Kidney (tissue), 14 donors: ENCODE results near the gene UTP20. TPM values are rescaled to one million over a fixed set of nuclear protein-coding genes. Genes with fewer than 3 reads are reported as not detected.
"Not testable (repeated sequence)": the region's sequence is repeated elsewhere in the genome, so short reads cannot be mapped to it uniquely, and the experiment has no call there.

Experiments used
- DNase-seq, 5 donors: peaks; one replicate each; pipeline ENCODE4 v3.0.0-alpha.2; 2013 to 2020
- FAIRE-seq: peaks from 2 replicates; lab custom pipeline; 2012; peaks lifted over from hg19 to GRCh38; lab: Jason Lieb, UNC
- H3K27ac ChIP-seq, 2 donors: one replicate each; pipeline ENCODE4 v1.7.0; 2013; ENCODE audit warnings: low read depth in 2 of 2, low read length in 2 of 2, inconsistent platforms in 1 of 2
- H3K27me3 ChIP-seq: one replicate; pipeline ENCODE4 v1.7.1; 2013; ENCODE audit warnings: low read length, inconsistent platforms; ENCODE audit not compliant: control insufficient read depth, insufficient read depth
- H3K36me3 ChIP-seq, 3 donors: one replicate each; pipeline versions ENCODE4 v1.7.0 to v1.7.1; 2013; ENCODE audit warnings: low read length in 3 of 3, control low read depth in 1 of 3, inconsistent platforms in 1 of 3; ENCODE audit not compliant: insufficient read depth in 3 of 3, control insufficient read depth in 2 of 3
- H3K4me1 ChIP-seq, 3 donors: one replicate each; pipeline versions ENCODE4 v1.7.0 to v1.7.1; 2013; ENCODE audit warnings: low read length in 3 of 3, inconsistent platforms in 1 of 3, low read depth in 1 of 3; ENCODE audit not compliant: control insufficient read depth in 2 of 3, insufficient read depth in 2 of 3
- H3K4me3 ChIP-seq, 3 donors: one replicate each; pipeline versions ENCODE4 v1.7.0 to v1.8.1; 2013; ENCODE audit warnings: low read length in 3 of 3, control low read depth in 1 of 3, inconsistent platforms in 1 of 3
- H3K9ac ChIP-seq, 3 donors: one replicate each; pipeline versions ENCODE4 v1.7.0 to v1.7.1; 2013; ENCODE audit warnings: low read length in 3 of 3, control low read depth in 1 of 3, inconsistent platforms in 1 of 3
- H3K9me3 ChIP-seq, 3 donors: one replicate each; pipeline versions ENCODE4 v1.7.0 to v1.7.1; 2013; ENCODE audit warnings: low read length in 3 of 3, control low read depth in 1 of 3, inconsistent platforms in 1 of 3; ENCODE audit not compliant: control insufficient read depth in 2 of 3, insufficient read depth in 1 of 3
- CTCF ChIP-seq: IDR thresholded peaks from 3 replicates; pipeline ENCODE4 v1.5.1; 2012; ENCODE audit warnings: mild to moderate bottlenecking, moderate library complexity, borderline replicate concordance; ENCODE audit not compliant: insufficient read depth; ENCODE audit errors: extremely low read depth
- intact Hi-C: fragments of 100-400 bp; cut with DNase I; formaldehyde crosslinking; loops from one replicate; pipeline ENCODE4 v1.11.1; 2022
- polyA plus RNA-seq: library from polyadenylated mRNA; stranded (reverse); fragments of 350-450 nt; fragmentation: Illumina TruSeq; extraction: RNeasy Lipid Tissue Mini Kit (QIAGEN cat#74804); gene quantifications from one replicate; pipeline ENCODE4 v1.2.3, GENCODE V29; 2014; ENCODE audit warnings: low read depth, low replicate concordance; ENCODE audit not compliant: insufficient read depth
- total RNA-seq: library from RNA; stranded (reverse); fragmentation: NEBNext Ultra II Directional; extraction: Animal tissue kit (Norgen Biotek cat#: 25700); gene quantifications from one replicate; pipeline ENCODE4 v1.2.1, GENCODE V29; 2021
- donor health status: control.
- donor health status: control.
- donor health status: control.
- donor health status: control.
- donor health status: control.
- donor health status: DM: yes; HTN: yes; CAD: no.
- donor health status: Normal renal cell carcinoma (clear cell type).

The UTP20 gene
- total and polyA plus RNA-seq, 2 donors from 2014 or later: 2.5 to 15.5 TPM

GRCh38 chr12:101415228-101415627 lies 135.3 kb downstream of the UTP20 start:
- no peak for FAIRE-seq
- TF ChIP-seq CTCF: no peak
- no peak overlapping the region for H3K4me3 ChIP-seq
- no peak for DNase-seq
- no peaks in the 10 kb centered on the region for H3K36me3 ChIP-seq
- H3K27ac ChIP-seq: no peak overlapping the region
- intact Hi-C loops: no loop called here
- H3K9ac ChIP-seq: no peak overlapping the region
- H3K9me3 ChIP-seq: no peaks in the 10 kb centered on the region
- H3K4me1 ChIP-seq: no peaks in the 10 kb centered on the region
- H3K27me3 ChIP-seq: no peaks in the 10 kb centered on the region

GRCh38 chr12:101422066-101422465 lies 142.2 kb downstream of the UTP20 start:
- FAIRE-seq, H3K4me1 ChIP-seq, H3K27ac ChIP-seq, H3K4me3 ChIP-seq, H3K27me3 ChIP-seq, H3K9ac ChIP-seq, intact Hi-C loops, H3K9me3 ChIP-seq, H3K36me3 ChIP-seq, DNase-seq: not testable (repeated sequence)

- DNase-seq (no peak), FAIRE-seq (no peak)
- Histone ChIP-seq H3K4me1 (no peaks in the 10 kb centered on the region), H3K27ac (no peak overlapping the region), H3K36me3 (no peaks in the 10 kb centered on the region), H3K4me3 (no peak overlapping the region), H3K27me3 (no peaks in the 10 kb centered on the region), H3K9ac (no peak overlapping the region), H3K9me3 (no peaks in the 10 kb centered on the region)
- TF ChIP-seq CTCF: no peak
- intact Hi-C loops: no loop called here
Observed at GRCh38 chr12:101424620-101425019, 144.7 kb downstream of the UTP20 start.

GRCh38 chr12:101430456-101430855 lies 150.6 kb downstream of the UTP20 start:
- Histone ChIP-seq H3K9ac (no peak overlapping the region), H3K36me3 (no peaks in the 10 kb centered on the region), H3K4me1 (no peaks in the 10 kb centered on the region), H3K9me3 (no peaks in the 10 kb centered on the region), H3K27me3 (no peaks in the 10 kb centered on the region), H3K27ac (no peak overlapping the region), H3K4me3 (no peak overlapping the region)
- intact Hi-C loops: no loop called here
- FAIRE-seq (no peak), DNase-seq (no peak)
- no peak for TF ChIP-seq CTCF
